SK-N-SH (cell line): Measurements from ENCODE around the gene CD99L2.

Experiments used
- CTCF ChIP-seq: fragments of 200-600 bp; sonication (generic); IDR thresholded peaks from 2 replicates; pipeline ENCODE4 v1.6.1; 2017; ENCODE audit warnings: antibody characterized with exemption, mild to moderate bottlenecking, moderate library complexity
- EP300 ChIP-seq, 2 experiments: IDR thresholded peaks; 2 replicates each; pipeline versions ENCODE4 v1.4.0 to v1.6.1; 2012; ENCODE audit warnings: borderline replicate concordance in 1 of 2, low read depth in 1 of 2, low read length in 1 of 2
- EZH2phosphoT487 ChIP-seq: fragments of 200-600 bp; sonication (generic); IDR thresholded peaks from 2 replicates; pipeline ENCODE4 v1.6.1; 2017; ENCODE audit warnings: low read depth, mixed run types, mild to moderate bottlenecking, antibody characterized with exemption, moderate library complexity, borderline replicate concordance
- JUND ChIP-seq: IDR thresholded peaks from 2 replicates; pipeline ENCODE4 v1.4.0; 2012
- MAX ChIP-seq: IDR thresholded peaks from 2 replicates; pipeline ENCODE4 v1.4.0; 2012; ENCODE audit warnings: low read depth
- MEF2A ChIP-seq: IDR thresholded peaks from 2 replicates; pipeline ENCODE4 v1.4.0; 2012; ENCODE audit warnings: low read depth, borderline replicate concordance
- POLR2AphosphoS5 ChIP-seq: IDR thresholded peaks from 2 replicates; pipeline ENCODE4 v1.6.1; 2012; ENCODE audit warnings: low read depth, low read length
- RAD21 ChIP-seq: IDR thresholded peaks from 2 replicates; pipeline ENCODE4 v1.6.1; 2012; ENCODE audit warnings: mild to moderate bottlenecking, low read length
- RFX5 ChIP-seq: IDR thresholded peaks from 2 replicates; pipeline ENCODE4 v1.6.1; 2012; ENCODE audit warnings: mild to moderate bottlenecking, improper control_type of control experiment, low read length
- RXRA ChIP-seq: IDR thresholded peaks from 2 replicates; pipeline ENCODE4 v1.4.0; 2012; ENCODE audit warnings: low read depth, mild to moderate bottlenecking, borderline replicate concordance
- TF ChIP-seq, protein P1 (sequence below): IDR thresholded peaks from 2 replicates; pipeline ENCODE4 v1.6.1; 2012; ENCODE audit warnings: mild to moderate bottlenecking, low read depth, low read length, moderate library complexity
- TF ChIP-seq, protein P2 (sequence below): IDR thresholded peaks from 2 replicates; pipeline ENCODE4 v1.4.0; 2012; ENCODE audit warnings: low read depth, borderline replicate concordance
- TF ChIP-seq, protein P3 (sequence below): fragments of 150-350 bp; IDR thresholded peaks from 2 replicates; pipeline ENCODE4 v1.6.1; 2016; ENCODE audit warnings: mild to moderate bottlenecking, low read depth, low read length

- TF ChIP-seq RXRA (no peak), RAD21 (no peak), CTCF (no peak), MAX (no peak), POLR2AphosphoS5 (no peak), JUND (no peak), MEF2A (no peak), RFX5 (no peak), EP300 (IDR thresholded peaks at IDR 0.05; ENCODE audit: borderline replicate concordance in 1 of 2, low read depth in 1 of 2, low read length in 1 of 2) (no peak), EZH2phosphoT487 (no peak)
- TF ChIP-seq, protein P1, sequence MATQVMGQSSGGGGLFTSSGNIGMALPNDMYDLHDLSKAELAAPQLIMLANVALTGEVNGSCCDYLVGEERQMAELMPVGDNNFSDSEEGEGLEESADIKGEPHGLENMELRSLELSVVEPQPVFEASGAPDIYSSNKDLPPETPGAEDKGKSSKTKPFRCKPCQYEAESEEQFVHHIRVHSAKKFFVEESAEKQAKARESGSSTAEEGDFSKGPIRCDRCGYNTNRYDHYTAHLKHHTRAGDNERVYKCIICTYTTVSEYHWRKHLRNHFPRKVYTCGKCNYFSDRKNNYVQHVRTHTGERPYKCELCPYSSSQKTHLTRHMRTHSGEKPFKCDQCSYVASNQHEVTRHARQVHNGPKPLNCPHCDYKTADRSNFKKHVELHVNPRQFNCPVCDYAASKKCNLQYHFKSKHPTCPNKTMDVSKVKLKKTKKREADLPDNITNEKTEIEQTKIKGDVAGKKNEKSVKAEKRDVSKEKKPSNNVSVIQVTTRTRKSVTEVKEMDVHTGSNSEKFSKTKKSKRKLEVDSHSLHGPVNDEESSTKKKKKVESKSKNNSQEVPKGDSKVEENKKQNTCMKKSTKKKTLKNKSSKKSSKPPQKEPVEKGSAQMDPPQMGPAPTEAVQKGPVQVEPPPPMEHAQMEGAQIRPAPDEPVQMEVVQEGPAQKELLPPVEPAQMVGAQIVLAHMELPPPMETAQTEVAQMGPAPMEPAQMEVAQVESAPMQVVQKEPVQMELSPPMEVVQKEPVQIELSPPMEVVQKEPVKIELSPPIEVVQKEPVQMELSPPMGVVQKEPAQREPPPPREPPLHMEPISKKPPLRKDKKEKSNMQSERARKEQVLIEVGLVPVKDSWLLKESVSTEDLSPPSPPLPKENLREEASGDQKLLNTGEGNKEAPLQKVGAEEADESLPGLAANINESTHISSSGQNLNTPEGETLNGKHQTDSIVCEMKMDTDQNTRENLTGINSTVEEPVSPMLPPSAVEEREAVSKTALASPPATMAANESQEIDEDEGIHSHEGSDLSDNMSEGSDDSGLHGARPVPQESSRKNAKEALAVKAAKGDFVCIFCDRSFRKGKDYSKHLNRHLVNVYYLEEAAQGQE, result no peak
- TF ChIP-seq, protein P2, sequence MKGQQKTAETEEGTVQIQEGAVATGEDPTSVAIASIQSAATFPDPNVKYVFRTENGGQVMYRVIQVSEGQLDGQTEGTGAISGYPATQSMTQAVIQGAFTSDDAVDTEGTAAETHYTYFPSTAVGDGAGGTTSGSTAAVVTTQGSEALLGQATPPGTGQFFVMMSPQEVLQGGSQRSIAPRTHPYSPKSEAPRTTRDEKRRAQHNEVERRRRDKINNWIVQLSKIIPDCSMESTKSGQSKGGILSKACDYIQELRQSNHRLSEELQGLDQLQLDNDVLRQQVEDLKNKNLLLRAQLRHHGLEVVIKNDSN, result no peak
- TF ChIP-seq, protein P3, sequence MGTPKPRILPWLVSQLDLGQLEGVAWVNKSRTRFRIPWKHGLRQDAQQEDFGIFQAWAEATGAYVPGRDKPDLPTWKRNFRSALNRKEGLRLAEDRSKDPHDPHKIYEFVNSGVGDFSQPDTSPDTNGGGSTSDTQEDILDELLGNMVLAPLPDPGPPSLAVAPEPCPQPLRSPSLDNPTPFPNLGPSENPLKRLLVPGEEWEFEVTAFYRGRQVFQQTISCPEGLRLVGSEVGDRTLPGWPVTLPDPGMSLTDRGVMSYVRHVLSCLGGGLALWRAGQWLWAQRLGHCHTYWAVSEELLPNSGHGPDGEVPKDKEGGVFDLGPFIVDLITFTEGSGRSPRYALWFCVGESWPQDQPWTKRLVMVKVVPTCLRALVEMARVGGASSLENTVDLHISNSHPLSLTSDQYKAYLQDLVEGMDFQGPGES, result no peak
Observed at GRCh38 chrX:150837845-150838244, 60.6 kb downstream of the CD99L2 start.
